Brain microvascular endothelial cell (primary cell): ENCODE measurements around the gene VN1R2.
"Not testable (repeated sequence)": the region's sequence is repeated elsewhere in the genome, so short reads cannot be mapped to it uniquely, and the experiment has no call there.

Experiments used
- DNase-seq: peaks from one replicate; pipeline ENCODE4 v3.0.0-alpha.2; 2020
- H3K27ac ChIP-seq: fragments of 250-450 bp; sonication (Bioruptor Pico); 2 replicates; pipeline ENCODE4 v1.5.1; 2020; ENCODE audit warnings: mild to moderate bottlenecking, moderate library complexity
- H3K27me3 ChIP-seq: fragments of 250-450 bp; sonication (Bioruptor Pico); replicated peaks from 2 replicates; pipeline ENCODE4 v1.5.1; 2020; ENCODE audit warnings: mild to moderate bottlenecking
- H3K36me3 ChIP-seq: fragments of 250-450 bp; sonication (Bioruptor Pico); replicated peaks from 2 replicates; pipeline ENCODE4 v1.5.1; 2020; ENCODE audit warnings: mild to moderate bottlenecking
- H3K4me3 ChIP-seq: 2 replicates; pipeline ENCODE4 v1.5.1; 2011; ENCODE audit warnings: low read depth, mild to moderate bottlenecking, control low read depth, low read length, moderate library complexity
- in situ Hi-C: cut with HindIII; loops from 2 replicates; pipeline ENCODE4 v1.10.0; 2017; ENCODE audit warnings: low sequenced_read_pairs, low pct_ligation_motif_present
- TF ChIP-seq, protein P1 (sequence below): IDR thresholded peaks from 2 replicates; pipeline ENCODE4 v1.5.1; 2011; ENCODE audit warnings: low read depth, mild to moderate bottlenecking, moderate library complexity, low read length, control low read depth, inconsistent platforms; ENCODE audit errors: missing control alignments

The VN1R2 gene

DNA sequence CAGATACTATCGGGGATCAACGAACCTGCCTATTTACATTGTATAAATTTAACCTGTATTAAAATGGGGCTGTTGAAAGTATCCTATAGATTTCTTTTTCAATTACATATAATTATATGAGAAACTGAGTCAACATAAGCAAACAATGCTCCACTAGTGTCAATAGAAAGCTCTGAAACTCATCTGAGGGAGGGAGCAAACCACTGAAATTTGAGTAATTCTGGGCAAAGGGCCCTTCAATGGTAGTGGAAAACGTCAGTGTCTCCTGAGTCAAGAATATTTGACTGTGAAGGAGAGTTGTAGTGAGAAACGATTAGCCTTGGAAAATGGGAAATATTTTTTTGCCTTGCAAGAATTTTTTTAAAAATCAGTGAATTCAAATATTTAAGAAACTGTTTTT, 27.0 kb downstream of the VN1R2 start:
- H3K27me3 ChIP-seq, result no peaks in the 10 kb centered on the region
- in situ Hi-C loops, result no loop called here
- H3K27ac ChIP-seq, result no peak overlapping the region
- no peak overlapping the region for H3K4me3 ChIP-seq
- no peaks in the 10 kb centered on the region for H3K36me3 ChIP-seq
- no peak for DNase-seq
- TF ChIP-seq, protein P1, sequence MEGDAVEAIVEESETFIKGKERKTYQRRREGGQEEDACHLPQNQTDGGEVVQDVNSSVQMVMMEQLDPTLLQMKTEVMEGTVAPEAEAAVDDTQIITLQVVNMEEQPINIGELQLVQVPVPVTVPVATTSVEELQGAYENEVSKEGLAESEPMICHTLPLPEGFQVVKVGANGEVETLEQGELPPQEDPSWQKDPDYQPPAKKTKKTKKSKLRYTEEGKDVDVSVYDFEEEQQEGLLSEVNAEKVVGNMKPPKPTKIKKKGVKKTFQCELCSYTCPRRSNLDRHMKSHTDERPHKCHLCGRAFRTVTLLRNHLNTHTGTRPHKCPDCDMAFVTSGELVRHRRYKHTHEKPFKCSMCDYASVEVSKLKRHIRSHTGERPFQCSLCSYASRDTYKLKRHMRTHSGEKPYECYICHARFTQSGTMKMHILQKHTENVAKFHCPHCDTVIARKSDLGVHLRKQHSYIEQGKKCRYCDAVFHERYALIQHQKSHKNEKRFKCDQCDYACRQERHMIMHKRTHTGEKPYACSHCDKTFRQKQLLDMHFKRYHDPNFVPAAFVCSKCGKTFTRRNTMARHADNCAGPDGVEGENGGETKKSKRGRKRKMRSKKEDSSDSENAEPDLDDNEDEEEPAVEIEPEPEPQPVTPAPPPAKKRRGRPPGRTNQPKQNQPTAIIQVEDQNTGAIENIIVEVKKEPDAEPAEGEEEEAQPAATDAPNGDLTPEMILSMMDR, result no peak

DNA sequence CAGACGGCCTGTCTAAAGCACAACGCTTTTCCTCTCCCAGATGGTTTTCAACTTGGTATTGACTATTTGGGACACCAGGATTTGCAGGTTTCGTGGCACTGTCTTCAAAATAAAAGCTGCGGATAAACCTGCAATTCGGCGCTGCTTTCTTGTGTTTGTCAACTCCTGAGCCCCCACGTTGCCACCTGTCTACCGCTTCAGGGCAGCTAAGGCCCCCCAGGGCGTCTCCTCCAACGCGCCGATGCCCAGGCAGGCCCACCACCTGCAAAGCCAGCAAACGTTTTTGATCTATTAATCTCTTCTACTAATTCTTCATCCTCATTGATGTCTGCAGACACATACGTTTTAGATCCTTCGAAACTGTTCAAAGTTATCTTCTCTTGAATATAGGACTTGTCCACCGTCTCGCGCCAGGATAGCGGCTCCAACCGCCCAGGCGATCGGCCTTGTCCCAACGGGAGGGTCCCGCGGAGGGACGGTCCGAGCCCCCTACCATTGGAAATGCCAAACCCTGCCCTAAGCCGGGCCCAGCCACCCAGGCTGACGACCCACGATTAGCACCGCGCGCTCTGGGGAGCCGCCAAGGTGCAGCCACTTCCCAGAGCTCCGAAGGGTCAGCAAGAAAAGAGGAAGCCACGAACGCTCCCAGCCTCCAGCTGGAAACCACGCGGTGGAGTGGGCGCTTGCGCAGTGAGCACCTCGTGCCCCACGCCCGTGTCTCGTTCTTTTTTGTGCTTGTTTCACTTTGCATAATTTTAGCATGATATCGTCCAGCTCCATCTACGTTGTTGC, 32.9 kb downstream of the VN1R2 start:
- Histone ChIP-seq H3K27ac (no peak overlapping the region), H3K36me3 (no peaks in the 10 kb centered on the region), H3K27me3 (no peaks in the 10 kb centered on the region), H3K4me3 (no peak overlapping the region)
- no peak for DNase-seq
- TF ChIP-seq, protein P1, result no peak
- in situ Hi-C loops, result no loop called here

DNA sequence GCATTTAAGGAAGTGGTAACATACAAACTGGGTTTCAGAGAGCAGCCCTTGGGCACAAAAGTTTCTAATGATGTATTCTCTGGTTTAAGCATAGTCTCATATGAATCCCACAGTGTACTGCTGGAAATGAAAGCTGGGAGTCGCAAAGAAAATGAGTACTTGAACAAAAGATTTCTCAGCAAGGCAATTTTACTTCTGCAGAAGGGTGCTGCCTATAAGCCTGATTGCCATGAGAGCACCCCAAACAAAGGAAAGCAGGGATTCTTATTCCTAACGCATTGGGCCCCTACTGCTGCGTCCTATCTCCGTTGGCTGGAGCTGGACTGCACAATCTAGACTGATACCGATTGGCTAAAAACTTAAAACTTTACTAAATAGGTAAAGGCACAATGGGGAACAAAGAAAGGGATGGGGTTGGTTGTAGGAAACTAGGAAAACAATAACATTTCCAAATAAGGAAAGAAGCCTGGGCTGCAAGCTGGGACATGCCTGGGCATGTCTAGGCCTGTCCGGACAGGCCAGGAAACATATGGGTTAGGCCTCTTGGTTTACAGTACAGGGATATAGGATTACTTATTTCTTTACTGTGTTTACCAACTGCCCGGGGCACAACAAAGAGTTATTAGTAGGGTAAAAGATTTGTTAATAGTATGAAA, 36.8 kb downstream of the VN1R2 start:
- in situ Hi-C loops, result no loop called here
- Histone ChIP-seq H3K27me3 (no peaks in the 10 kb centered on the region), H3K27ac (no peak overlapping the region), H3K36me3 (no peaks in the 10 kb centered on the region), H3K4me3 (no peak overlapping the region)
- no peak for DNase-seq
- TF ChIP-seq, protein P1, result no peak

DNA sequence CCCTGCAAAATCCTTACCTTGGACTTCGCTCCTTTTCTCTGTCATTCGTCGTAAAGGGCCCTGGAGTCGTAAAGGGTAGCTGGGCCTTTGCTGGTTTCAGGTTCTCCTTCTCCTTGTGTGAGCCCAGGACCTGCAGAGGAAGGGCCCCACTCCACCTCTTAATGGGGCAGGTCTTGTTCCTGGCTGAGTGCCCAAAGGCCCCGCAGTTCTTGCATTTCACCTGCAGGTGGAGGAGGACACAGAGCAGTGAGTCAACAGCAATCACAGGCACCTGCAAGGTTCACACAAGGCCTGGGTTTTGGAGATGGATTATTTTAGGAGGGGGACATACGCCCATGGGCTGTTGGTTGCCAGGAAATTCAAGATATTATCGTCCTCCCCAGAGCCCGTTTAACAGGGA, 43.2 kb downstream of the VN1R2 start:
- H3K4me3 ChIP-seq, in situ Hi-C loops, H3K27ac ChIP-seq, H3K27me3 ChIP-seq, DNase-seq, H3K36me3 ChIP-seq: not testable (repeated sequence)

- H3K36me3 ChIP-seq, result no peaks in the 10 kb centered on the region
- H3K4me3 ChIP-seq, result no peak overlapping the region
- H3K27ac ChIP-seq, result no peak overlapping the region
- H3K27me3 ChIP-seq, result no peaks in the 10 kb centered on the region
- no peak for DNase-seq
- in situ Hi-C loops, result no loop called here
- TF ChIP-seq, protein P1, result no peak
Observed at GRCh38 chr19:53308339-53308811, 50.3 kb downstream of the VN1R2 start.
